GM23338 (cell line): ENCODE results near the gene CADPS.

Experiments used
- CREB1 ChIP-seq: fragments of 250-450 bp; sonication (Bioruptor Pico); IDR thresholded peaks from 2 replicates; pipeline ENCODE4 v1.5.0; 2020; ENCODE audit warnings: low read depth, mild to moderate bottlenecking, moderate library complexity
- EZH2 ChIP-seq: fragments of 200-600 bp; sonication (generic); IDR thresholded peaks from one replicate; pipeline ENCODE4 v1.8.0; 2017; ENCODE audit warnings: antibody characterized with exemption, mild to moderate bottlenecking, low read depth; ENCODE audit not compliant: unreplicated experiment
- EZH2phosphoT487 ChIP-seq: fragments of 200-600 bp; sonication (generic); IDR thresholded peaks from one replicate; pipeline ENCODE4 v1.8.1; 2018; ENCODE audit warnings: antibody characterized with exemption; ENCODE audit not compliant: unreplicated experiment
- JUNB ChIP-seq: IDR thresholded peaks from one replicate; pipeline ENCODE4 v1.6.1; 2016; ENCODE audit warnings: antibody characterized with exemption; ENCODE audit not compliant: unreplicated experiment
- POLR2AphosphoS5 ChIP-seq: IDR thresholded peaks from 2 replicates; pipeline ENCODE4 v1.6.1; 2016; ENCODE audit warnings: antibody characterized with exemption, low read depth
- TF ChIP-seq, protein P1 (sequence below), 2 experiments: fragments of 200-600 bp in 1 of 2; sonication (generic) in 1 of 2; conservative IDR thresholded peaks; 2 replicates each; pipeline versions ENCODE4 v1.5.1 to v1.6.1; 2016 to 2017; ENCODE audit warnings: antibody characterized with exemption in 2 of 2, low read depth in 2 of 2, mild to moderate bottlenecking in 2 of 2, moderate library complexity in 1 of 2

DNA sequence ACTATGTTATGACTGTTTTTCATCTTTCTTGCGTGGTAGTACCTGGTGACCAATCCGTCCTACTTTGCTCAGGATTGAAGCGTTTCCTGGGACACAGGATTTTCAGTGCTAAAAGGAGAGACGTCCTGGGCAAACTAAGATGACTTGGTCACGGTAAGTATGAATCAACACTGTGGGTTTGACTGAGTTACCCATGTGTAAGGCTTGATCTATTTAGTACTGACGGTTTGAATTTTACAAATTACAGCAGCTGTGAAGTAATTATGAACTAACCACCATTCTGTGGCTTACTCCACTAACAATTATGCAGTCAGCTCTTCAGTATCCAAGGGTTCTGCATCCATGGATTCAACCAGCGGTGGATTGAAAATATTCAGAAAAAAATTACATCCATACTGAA is 328.9 kb downstream of the CADPS start:
- TF ChIP-seq EZH2 = no peak
- TF ChIP-seq, protein P1, sequence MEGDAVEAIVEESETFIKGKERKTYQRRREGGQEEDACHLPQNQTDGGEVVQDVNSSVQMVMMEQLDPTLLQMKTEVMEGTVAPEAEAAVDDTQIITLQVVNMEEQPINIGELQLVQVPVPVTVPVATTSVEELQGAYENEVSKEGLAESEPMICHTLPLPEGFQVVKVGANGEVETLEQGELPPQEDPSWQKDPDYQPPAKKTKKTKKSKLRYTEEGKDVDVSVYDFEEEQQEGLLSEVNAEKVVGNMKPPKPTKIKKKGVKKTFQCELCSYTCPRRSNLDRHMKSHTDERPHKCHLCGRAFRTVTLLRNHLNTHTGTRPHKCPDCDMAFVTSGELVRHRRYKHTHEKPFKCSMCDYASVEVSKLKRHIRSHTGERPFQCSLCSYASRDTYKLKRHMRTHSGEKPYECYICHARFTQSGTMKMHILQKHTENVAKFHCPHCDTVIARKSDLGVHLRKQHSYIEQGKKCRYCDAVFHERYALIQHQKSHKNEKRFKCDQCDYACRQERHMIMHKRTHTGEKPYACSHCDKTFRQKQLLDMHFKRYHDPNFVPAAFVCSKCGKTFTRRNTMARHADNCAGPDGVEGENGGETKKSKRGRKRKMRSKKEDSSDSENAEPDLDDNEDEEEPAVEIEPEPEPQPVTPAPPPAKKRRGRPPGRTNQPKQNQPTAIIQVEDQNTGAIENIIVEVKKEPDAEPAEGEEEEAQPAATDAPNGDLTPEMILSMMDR (conservative IDR thresholded peaks at IDR 0.05; ENCODE audit: low read depth in 2 of 2) = no peak
- TF ChIP-seq EZH2phosphoT487 = no peak
- no peak for TF ChIP-seq POLR2AphosphoS5
- TF ChIP-seq JUNB = no peak
- TF ChIP-seq CREB1 = no peak
